Bronchial epithelial cell (primary cell): Measurements from ENCODE around the gene FBLN2. TPM values are rescaled to one million over a fixed set of nuclear protein-coding genes. Genes with fewer than 3 reads are reported as not detected.

Experiments
- DNase-seq: peaks from one replicate; pipeline ENCODE4 v3.0.0-alpha.2; 2010; ENCODE audit warnings: low read depth
- FAIRE-seq: peaks from 2 replicates; lab custom pipeline; 2011; peaks lifted over from hg19 to GRCh38; lab: Jason Lieb, UNC
- H3K27me3 ChIP-seq: 2 replicates; pipeline ENCODE4 v1.5.1; 2011; ENCODE audit warnings: low read length; ENCODE audit not compliant: control insufficient read depth, insufficient read depth
- H3K36me3 ChIP-seq: 2 replicates; pipeline ENCODE4 v1.5.1; 2011; ENCODE audit warnings: low read length; ENCODE audit not compliant: control insufficient read depth, insufficient read depth
- H3K4me3 ChIP-seq: 2 replicates; pipeline ENCODE4 v1.5.1; 2011; ENCODE audit warnings: mild to moderate bottlenecking, low read depth, low read length, control low read depth
- CTCF ChIP-seq: IDR thresholded peaks from 2 replicates; pipeline ENCODE4 v1.5.1; 2011; ENCODE audit warnings: mild to moderate bottlenecking, moderate library complexity, low read length, control low read depth, inconsistent platforms; ENCODE audit not compliant: insufficient read depth, severe bottlenecking
- total RNA-seq: library from RNA; depleted of rRNA; stranded (reverse); fragments of >200 nt; gene quantifications from 2 replicates; pipeline ENCODE4 v1.2.1, GENCODE V29; 2014

The FBLN2 gene
- total RNA-seq, 1 donor from 2014 or later: 4.7 TPM

GRCh38 chr3:13549623-13550422 is 898 bp downstream of the FBLN2 start:
- no peaks in the 10 kb centered on the region for H3K36me3 ChIP-seq
- TF ChIP-seq CTCF: no peak
- no peaks in the 10 kb centered on the region for H3K27me3 ChIP-seq
- H3K4me3 ChIP-seq: no peak overlapping the region
- no peak for FAIRE-seq
- DNase-seq: no peak

GRCh38 chr3:13550423-13550690 is 1.4 kb downstream of the FBLN2 start:
- FAIRE-seq (no peak), DNase-seq (no peak)
- Histone ChIP-seq H3K36me3 (no peaks in the 10 kb centered on the region), H3K27me3 (no peaks in the 10 kb centered on the region), H3K4me3 (no peak overlapping the region)
- TF ChIP-seq CTCF: no peak

- no peak for TF ChIP-seq CTCF
- DNase-seq (no peak), FAIRE-seq (no peak)
- H3K4me3 ChIP-seq: no peak overlapping the region
- no peaks in the 10 kb centered on the region for H3K27me3 ChIP-seq
- no peaks in the 10 kb centered on the region for H3K36me3 ChIP-seq
These were observed 2.0 kb downstream of the FBLN2 start for GRCh38 chr3:13550791-13551360.

GRCh38 chr3:13552857-13553652 is 4.1 kb downstream of the FBLN2 start:
- TF ChIP-seq CTCF: no peak
- Histone ChIP-seq H3K4me3 (no peak overlapping the region), H3K27me3 (no peaks in the 10 kb centered on the region), H3K36me3 (no peaks in the 10 kb centered on the region)
- DNase-seq (no peak), FAIRE-seq (no peak)

GRCh38 chr3:13553686-13554085 is 4.8 kb downstream of the FBLN2 start:
- FAIRE-seq (no peak), DNase-seq (no peak)
- Histone ChIP-seq H3K4me3 (no peak overlapping the region), H3K36me3 (no peaks in the 10 kb centered on the region), H3K27me3 (no peaks in the 10 kb centered on the region)
- no peak for TF ChIP-seq CTCF
